GM18861 (cell line): ENCODE data around the gene XRN2.
A peak's percentile ranks its signal among the peaks of the same experiment; 100 is the strongest.

Experiments
- ATAC-seq: cut with Tn5 transposase; IDR thresholded peaks from one replicate; pipeline ENCODE4 v1.9.1; 2021; ENCODE audit not compliant: unreplicated experiment

Gene XRN2

DNA sequence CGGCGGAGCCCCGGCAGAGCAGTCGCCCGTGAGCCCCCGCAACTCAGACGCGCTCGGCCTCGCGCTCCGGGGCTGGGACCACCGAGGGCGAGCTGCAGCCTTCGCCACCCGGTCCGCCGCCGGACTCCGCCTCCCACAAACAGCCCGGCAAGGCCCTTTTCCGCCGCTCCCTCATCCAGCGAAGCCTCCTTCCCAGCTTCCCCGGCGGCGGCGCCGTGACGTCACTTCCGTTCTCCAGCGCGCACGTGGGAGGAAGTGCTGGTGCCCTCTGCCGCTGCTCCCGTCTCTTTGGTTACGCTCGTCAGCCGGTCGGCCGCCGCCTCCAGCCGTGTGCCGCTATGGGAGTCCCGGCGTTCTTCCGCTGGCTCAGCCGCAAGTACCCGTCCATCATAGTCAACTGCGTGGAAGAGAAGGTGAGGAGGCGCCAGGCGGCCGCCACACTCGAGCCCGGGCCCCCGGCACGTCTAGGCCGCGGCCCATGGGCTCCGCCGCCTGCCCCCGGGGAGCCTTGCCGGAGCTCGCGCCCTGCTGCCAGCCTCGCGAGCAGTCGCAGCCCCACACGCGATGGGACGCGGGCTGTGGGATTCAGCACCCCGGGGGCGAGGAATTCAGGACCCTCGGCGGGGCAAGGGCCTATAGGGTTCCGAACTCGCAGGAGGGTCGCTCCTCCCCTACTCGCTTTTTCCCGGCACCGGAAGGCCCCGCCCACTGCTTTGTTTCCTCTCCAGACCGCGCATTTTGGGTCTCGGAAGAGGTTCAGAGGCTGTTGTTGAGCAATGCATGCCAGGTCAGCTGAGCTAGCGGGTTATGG is at the start of gene XRN2:
Gene XRN2, plus strand, starts transcription at position 271 of the 811 bp plus-strand sequence. Its CDS starts 68 bp downstream, at position 339.
- peak; percentile 87 for ATAC-seq

- no peak for ATAC-seq
Measured at GRCh38 chr20:21257192-21257591, 45.9 kb upstream of the XRN2 start.

GRCh38 chr20:21258411-21258810 is 44.7 kb upstream of the XRN2 start:
- no peak for ATAC-seq

GRCh38 chr20:21259346-21259745 is 43.8 kb upstream of the XRN2 start:
- no peak for ATAC-seq

- ATAC-seq: no peak
Measured at GRCh38 chr20:21262812-21263211, 40.3 kb upstream of the XRN2 start.

DNA sequence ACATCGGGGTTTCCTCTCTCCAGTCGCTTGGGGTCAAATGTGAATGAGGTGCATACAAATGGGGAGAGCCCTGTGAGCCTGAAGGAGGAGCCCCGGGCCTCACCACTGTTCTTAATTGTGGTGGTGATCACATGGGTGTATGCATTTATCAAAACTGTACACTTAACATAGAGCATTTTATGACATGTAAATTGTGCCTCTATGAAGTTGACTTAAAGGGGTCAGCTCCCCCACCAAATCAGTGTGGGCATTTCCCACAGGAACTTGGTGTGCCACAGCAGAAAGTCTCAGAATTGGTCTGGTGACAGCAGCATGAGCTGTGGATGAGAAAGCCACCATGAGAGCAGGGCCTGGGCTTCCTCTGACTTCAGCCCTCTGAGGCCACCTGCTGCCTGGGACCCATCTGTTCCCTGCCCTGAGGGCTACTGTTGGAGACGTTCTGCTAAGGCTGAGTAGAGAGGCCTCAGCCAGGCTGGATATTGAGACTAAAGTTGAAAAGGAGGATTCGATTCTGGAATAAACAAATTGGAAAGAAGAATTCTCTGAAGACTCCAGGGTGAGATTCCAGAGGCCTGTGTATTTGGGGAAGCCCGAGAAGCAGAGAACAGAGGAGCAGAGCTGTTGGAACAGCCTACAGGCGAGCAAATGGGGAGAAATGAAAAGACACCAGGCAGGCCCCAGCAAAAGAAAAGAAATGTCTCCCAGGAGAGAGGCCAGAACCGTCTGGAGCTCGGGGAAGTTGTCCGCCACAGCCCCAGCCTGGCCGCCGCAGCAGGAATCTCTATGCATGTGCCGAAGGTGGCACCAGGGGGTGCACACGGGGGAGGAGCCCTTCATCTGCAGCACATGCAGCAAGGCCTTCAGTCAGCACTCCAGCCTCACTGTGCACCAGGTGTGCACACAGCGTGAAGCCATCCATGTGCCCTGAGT is 37.6 kb upstream of the XRN2 start:
- no peak for ATAC-seq

DNA sequence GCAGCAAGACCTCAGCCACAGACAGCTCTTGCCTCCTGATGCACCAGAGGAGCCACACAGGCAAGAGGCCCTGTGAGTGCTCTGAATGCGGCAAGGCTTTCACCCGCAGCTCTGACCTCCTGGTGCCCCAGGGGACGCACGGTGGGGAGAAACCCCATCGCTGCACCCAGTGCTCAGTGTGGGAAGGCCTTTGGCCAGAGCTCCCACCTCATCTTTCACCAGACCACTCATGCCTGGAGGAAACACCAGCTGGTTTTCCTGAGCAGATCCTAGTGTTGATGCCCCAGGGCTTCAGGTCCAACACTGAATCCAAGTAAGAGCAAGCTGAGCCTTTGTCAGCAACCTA is 37.0 kb upstream of the XRN2 start:
- no peak for ATAC-seq

- ATAC-seq: no peak
Measured at GRCh38 chr20:21269772-21270171, 33.4 kb upstream of the XRN2 start.

DNA sequence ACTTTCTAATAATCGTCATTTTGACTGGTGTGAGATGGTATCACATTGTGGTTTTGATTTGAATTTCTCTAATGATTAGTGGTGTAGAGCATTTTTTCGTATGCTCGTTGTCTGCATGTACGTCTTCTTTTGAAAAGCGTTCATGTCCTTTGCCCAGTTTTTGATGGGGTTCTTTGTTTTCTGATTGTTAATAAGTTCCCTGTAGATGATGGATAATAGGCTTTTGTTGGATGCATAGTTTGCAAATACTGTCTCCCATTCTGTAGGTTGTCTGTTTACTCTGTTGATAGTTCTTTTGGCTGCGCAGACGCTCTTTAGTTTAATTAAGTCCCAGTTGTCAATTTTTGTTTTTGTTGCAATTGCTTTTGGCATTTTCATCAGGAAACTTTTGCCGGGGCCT is 32.3 kb upstream of the XRN2 start:
- no peak for ATAC-seq

DNA sequence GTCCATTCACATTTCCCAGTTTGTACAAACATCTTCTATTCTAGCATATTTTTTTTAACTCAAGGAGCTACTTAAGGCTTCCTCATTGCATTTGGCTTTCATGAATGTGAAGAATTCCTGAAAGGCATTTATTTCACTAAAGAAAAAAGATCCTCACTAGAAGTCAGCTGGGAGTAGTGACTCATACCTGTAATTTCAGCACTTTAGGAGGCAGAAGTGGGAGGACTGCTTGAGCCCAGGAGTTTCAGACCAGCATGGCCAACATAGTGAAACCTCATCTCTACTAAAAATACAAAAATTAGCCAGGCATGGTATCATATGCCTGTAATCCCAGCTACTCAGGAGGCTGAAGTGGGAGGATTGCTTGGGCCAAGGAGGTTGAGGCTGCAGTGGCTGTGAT is 30.9 kb upstream of the XRN2 start:
- no peak for ATAC-seq

GRCh38 chr20:21272679-21273078 is 30.5 kb upstream of the XRN2 start:
- ATAC-seq: no peak

- ATAC-seq: no peak
Measured at GRCh38 chr20:21273755-21274386, 29.3 kb upstream of the XRN2 start.

DNA sequence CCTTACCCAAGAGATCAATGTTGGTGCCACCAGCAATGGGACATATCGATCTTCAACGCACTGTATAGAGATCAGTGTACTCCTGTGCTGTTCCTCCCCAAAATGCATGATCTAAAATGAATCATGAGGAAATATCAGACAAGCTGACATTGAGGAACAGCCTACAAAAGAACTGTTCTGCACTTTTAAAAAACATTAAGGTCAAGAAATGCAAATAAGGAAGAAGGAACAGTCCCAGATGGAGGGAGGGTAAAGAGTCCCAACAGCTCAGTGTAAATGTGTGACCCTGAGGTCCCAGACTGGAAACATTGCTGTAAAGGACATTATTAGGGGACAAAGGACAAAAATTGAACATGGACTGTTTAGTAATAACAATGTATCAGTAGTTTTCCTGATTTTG is 24.3 kb upstream of the XRN2 start:
- no peak for ATAC-seq

GRCh38 chr20:21279706-21280521 is 23.2 kb upstream of the XRN2 start:
- ATAC-seq: no peak

DNA sequence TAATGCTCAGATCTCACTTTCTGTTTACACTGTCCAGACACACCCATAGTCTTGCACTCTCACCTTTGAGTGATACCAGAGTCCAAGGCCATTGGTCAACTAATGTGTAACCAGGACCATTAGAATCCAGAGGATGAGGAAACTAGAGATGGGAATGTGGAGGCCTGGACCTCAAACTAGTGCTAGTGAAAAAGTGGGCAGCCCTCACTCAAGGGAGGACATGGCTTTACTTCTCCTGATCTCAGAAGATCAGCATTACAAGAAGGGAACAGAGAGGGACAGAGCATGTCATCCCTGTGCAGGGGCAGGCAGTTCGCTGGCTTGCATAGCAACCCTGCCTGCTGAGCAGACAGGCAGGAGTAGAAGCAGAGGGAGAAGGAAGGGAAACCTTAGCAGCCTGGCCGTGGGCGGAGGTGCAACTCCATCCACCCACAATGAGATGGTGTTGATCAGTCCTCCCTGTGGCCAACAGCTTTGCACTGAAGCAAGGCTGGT is 22.6 kb upstream of the XRN2 start:
- ATAC-seq: no peak

- ATAC-seq: no peak
Measured at GRCh38 chr20:21286775-21287174, 16.4 kb upstream of the XRN2 start.

- ATAC-seq: no peak
Measured at GRCh38 chr20:21288587-21289370, 14.4 kb upstream of the XRN2 start.

- no peak for ATAC-seq
Measured at GRCh38 chr20:21289651-21290050, 13.5 kb upstream of the XRN2 start.

DNA sequence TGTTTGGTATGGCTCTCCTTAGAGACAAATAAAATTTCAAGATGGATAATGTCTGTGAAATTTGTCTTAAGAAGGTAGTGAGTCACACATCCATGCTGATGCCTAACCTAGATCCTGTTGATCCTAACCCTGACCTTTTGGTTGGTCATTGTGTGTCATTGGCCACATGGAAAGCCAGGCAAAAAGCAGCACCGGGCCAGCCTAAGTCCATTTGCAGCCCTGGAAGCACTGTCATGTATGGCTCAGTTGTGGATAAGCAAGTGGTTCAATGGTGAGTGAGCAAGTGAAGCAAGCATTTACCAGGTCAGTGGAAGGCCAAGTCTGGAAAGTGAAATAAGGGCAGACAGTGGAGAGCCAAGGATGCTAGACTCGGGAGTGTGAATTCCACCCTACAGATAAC is 12.1 kb upstream of the XRN2 start:
- no peak for ATAC-seq

- ATAC-seq: no peak
Measured at GRCh38 chr20:21294755-21295154, 8.4 kb upstream of the XRN2 start.
